GM18526 (cell line): ENCODE data around the gene MAGI1.

Source experiments
- POLR2A ChIP-seq: IDR thresholded peaks from 3 replicates; pipeline ENCODE4 v1.6.1; 2011; ENCODE audit not compliant: insufficient read length; ENCODE audit errors: extremely low read depth

The MAGI1 gene

GRCh38 chr3:65925254-65925954 is 113.3 kb downstream of the MAGI1 start:
- TF ChIP-seq POLR2A: no peak

GRCh38 chr3:65924762-65925161 is 114.0 kb downstream of the MAGI1 start:
- TF ChIP-seq POLR2A: no peak

- TF ChIP-seq POLR2A: no peak
Observed at GRCh38 chr3:65922441-65922840, 116.3 kb downstream of the MAGI1 start.

- TF ChIP-seq POLR2A: no peak
Observed at GRCh38 chr3:65919826-65920225, 118.9 kb downstream of the MAGI1 start.

- TF ChIP-seq POLR2A: no peak
Observed at GRCh38 chr3:65915477-65915876, 123.2 kb downstream of the MAGI1 start.

- TF ChIP-seq POLR2A: no peak
Observed at GRCh38 chr3:65914740-65915367, 123.9 kb downstream of the MAGI1 start.

GRCh38 chr3:65914032-65914739 is 124.5 kb downstream of the MAGI1 start:
- no peak for TF ChIP-seq POLR2A

GRCh38 chr3:65912647-65913046 is 126.1 kb downstream of the MAGI1 start:
- TF ChIP-seq POLR2A: no peak

- TF ChIP-seq POLR2A: no peak
Observed at GRCh38 chr3:65908588-65908987, 130.1 kb downstream of the MAGI1 start.

- TF ChIP-seq POLR2A: no peak
Observed at GRCh38 chr3:65907232-65908130, 131.2 kb downstream of the MAGI1 start.

GRCh38 chr3:65905771-65906170 is 132.9 kb downstream of the MAGI1 start:
- no peak for TF ChIP-seq POLR2A

GRCh38 chr3:65904016-65904415 is 134.7 kb downstream of the MAGI1 start:
- TF ChIP-seq POLR2A: no peak

GRCh38 chr3:65902304-65902793 is 136.4 kb downstream of the MAGI1 start:
- no peak for TF ChIP-seq POLR2A

- TF ChIP-seq POLR2A: no peak
Observed at GRCh38 chr3:65901226-65901625, 137.5 kb downstream of the MAGI1 start.

- no peak for TF ChIP-seq POLR2A
Observed at GRCh38 chr3:65899226-65899625, 139.5 kb downstream of the MAGI1 start.
